ENCODE data around the gene C19orf47.

C19orf47 gene

DNA sequence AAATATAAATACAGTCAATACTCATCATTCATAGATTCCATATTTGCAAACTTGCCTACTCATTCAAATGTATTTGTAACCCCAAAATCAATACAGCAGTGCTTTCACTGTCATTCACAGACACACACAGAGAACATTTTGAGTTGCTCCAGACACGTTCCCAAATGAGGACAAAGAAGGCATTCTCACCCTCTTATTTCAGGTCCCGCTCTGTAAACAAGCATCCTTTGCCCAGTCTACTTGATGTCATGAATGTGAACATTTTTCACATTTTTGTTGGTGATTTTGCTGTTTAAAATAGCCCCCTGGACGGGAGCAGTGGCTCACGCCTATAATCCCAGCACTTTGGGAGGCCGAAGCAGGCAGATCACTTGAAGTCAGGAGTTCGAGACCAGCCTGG lies 15.5 kb downstream of the C19orf47 start:
- CTCF ChIA-PET: interaction anchor here (0.9 to 1.4 kb wide), 2 partner anchors 17 to 132 kb away, joined by 3 read pairs; no protein-coding TSS in a partner anchor

DNA sequence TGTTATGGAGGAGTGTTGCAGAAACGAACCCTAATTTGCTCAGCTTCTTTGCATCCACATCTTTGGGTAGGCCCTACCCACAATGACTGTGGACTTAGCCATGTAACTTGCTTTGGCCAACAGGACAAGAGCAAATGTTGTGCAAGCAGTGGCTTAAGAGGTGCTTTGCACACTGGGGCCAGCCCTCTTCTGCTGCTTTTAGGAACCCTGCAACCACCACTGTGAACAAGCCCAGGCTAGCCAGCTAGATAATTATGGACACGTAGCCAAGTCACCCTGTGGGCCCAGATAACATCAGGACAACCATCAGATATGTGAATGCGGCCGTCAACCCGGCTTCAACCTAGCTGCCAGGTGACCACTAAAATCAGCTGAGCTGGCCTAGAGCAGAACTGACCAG lies 17.1 kb downstream of the C19orf47 start:
- no peak for DNase-seq (ENCODE audit: extremely low spot score)
- POLR2A ChIA-PET: no interaction called here
- CTCF ChIA-PET: interaction anchor here (0.9 to 1.3 kb wide), 2 partner anchors 14 to 146 kb away, joined by 3 to 4 read pairs; no protein-coding TSS in a partner anchor
- TF ChIP-seq, protein P1, sequence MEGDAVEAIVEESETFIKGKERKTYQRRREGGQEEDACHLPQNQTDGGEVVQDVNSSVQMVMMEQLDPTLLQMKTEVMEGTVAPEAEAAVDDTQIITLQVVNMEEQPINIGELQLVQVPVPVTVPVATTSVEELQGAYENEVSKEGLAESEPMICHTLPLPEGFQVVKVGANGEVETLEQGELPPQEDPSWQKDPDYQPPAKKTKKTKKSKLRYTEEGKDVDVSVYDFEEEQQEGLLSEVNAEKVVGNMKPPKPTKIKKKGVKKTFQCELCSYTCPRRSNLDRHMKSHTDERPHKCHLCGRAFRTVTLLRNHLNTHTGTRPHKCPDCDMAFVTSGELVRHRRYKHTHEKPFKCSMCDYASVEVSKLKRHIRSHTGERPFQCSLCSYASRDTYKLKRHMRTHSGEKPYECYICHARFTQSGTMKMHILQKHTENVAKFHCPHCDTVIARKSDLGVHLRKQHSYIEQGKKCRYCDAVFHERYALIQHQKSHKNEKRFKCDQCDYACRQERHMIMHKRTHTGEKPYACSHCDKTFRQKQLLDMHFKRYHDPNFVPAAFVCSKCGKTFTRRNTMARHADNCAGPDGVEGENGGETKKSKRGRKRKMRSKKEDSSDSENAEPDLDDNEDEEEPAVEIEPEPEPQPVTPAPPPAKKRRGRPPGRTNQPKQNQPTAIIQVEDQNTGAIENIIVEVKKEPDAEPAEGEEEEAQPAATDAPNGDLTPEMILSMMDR (IDR thresholded peaks at IDR 0.05; ENCODE audit: control extremely low read depth, extremely low read depth, low read depth, missing control alignments): no peak

More for the DNA sequence above, 15.5 kb downstream of the C19orf47 start:
- TF ChIP-seq, protein P1 (IDR thresholded peaks at IDR 0.05; ENCODE audit: control extremely low read depth, extremely low read depth, low read depth, missing control alignments): no peak
- no peak for DNase-seq (ENCODE audit: extremely low spot score)
- POLR2A ChIA-PET: no interaction called here

DNA sequence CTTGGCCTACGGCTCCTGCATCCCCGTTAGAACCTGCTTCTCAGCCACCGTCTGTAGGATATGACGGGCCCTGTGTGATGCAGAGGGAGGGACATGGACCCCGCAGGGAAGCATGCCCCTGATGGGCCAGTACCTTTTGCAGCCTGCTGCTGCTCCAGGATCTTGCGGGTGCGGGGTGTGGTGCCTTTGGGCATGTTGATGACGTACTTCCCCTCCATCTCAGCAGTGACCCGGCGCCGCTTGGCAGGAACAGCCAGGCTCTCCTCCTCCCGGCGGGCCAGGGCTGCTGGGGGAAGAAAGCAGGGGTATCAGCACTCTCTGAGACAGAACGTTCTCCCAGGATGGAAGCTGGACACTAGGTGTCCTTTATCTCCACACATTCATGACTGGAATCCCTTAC lies 22.0 kb downstream of the C19orf47 start:
- ChIA-PET CTCF (no interaction called here), POLR2A (no interaction called here)
- TF ChIP-seq, protein P1 (IDR thresholded peaks at IDR 0.05; ENCODE audit: control extremely low read depth, extremely low read depth, low read depth, missing control alignments): no peak
- DNase-seq (ENCODE audit: extremely low spot score): no peak

DNA sequence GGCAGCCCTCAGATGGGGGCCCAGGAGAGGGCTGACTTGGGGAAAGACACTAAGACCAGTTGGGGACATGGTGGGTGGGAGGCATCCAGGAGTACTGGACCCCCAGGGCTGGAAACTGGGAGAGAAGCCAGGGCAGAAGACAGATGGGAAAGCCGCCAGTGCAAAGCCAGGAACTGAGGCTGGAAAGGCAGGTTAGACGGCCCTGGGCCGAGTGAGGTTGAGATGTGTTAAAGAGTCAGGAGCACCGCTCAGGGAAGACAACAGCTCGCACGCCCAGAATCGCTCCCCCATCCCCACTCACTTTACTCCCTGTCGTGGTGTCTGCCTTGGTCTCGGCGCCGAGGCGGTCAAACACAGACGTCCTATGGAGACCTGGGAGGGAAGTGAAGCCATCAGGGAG lies 24.5 kb downstream of the C19orf47 start:
- POLR2A ChIA-PET: no interaction called here
- DNase-seq (ENCODE audit: extremely low spot score): no peak
- TF ChIP-seq, protein P1 (IDR thresholded peaks at IDR 0.05; ENCODE audit: control extremely low read depth, extremely low read depth, low read depth, missing control alignments): no peak
- CTCF ChIA-PET: interaction anchor here (0.7 to 1.7 kb wide), 2 partner anchors 9 to 19 kb away, joined by 3 to 11 read pairs; no protein-coding TSS in a partner anchor

DNA sequence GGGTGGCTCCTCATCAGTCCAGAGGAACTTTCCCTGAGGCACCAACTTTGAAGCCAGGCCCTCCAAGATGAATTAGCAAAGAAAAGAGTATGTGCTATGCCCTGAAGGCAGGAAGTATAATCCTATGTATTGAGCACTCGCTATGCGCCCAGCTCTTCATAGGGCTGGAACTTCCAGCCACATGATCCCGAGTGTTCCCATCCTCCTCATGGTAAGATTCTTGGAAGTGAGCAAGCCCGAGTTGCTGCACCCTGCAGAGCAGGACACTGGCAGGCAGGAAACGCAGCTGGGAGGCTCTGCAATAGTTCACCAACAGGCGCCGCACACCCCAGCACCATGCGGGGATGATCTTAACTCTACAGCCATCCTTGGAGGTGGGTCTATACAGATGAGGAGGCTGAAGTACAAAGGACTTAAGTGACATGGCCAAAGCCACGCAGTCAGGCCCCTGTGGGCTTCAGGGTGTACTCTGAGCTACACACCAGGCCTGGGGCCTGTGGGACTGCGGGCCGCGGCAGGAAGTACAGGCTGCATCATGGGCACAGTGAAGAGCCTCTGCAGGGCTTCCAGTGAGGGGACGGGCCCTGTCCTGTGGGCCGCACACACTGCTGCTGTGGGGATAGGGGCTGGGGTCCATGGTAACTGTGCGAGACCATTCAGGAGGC lies 25.1 kb downstream of the C19orf47 start:
- POLR2A ChIA-PET: no interaction called here
- no peak for DNase-seq (ENCODE audit: extremely low spot score)
- CTCF ChIA-PET: interaction anchor here (2.0 kb wide), 1 partner anchor 18 kb away, joined by 14 read pairs; no protein-coding TSS in a partner anchor
- TF ChIP-seq, protein P1 (IDR thresholded peaks at IDR 0.05; ENCODE audit: control extremely low read depth, extremely low read depth, low read depth, missing control alignments): no peak

DNA sequence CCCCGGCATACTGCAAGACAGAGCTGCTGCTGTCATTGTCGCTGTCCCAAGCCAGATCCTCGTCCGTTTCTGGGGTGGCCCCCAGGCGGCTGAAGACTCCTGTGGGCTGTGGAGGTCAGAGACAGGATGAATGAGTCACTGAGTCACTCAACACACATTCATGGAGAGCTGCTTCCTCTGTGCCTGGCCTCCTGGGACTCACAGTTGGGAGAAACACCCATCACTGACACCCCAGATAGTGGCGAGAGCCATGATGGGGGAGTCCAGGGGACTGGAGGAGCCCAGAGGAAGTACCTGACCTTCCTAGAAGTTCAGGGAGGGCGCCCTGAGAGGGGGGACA lies 26.0 kb downstream of the C19orf47 start:
- TF ChIP-seq, protein P1 (IDR thresholded peaks at IDR 0.05; ENCODE audit: control extremely low read depth, extremely low read depth, low read depth, missing control alignments): no peak
- DNase-seq (ENCODE audit: extremely low spot score): no peak
- ChIA-PET POLR2A (no interaction called here), CTCF (interaction anchor here (2.0 kb wide), 1 partner anchor 17 kb away, joined by 14 read pairs; no protein-coding TSS in a partner anchor)

All from GM10248 (cell line).